Mononuclear cell (primary cell): ENCODE measurements around the gene CCNA1. TPM values are rescaled to one million over a fixed set of nuclear protein-coding genes. Genes with fewer than 3 reads are reported as not detected.

Experiments used
- total RNA-seq: library from RNA; depleted of rRNA; stranded (reverse); fragments of >200 nt; gene quantifications from one replicate; pipeline ENCODE4 v1.2.3, GENCODE V29; 2012

CCNA1 gene
- total RNA-seq, 1 donor: not detected

Other genes with a start within 250 kb of the CCNA1 start
- gene SOHLH2, start 217.9 kb upstream of the CCNA1 start, total RNA-seq: not detected
- not detected for gene CCDC169, start 134.7 kb upstream of the CCNA1 start, total RNA-seq
- gene SPART, start 86.1 kb upstream of the CCNA1 start, total RNA-seq: 30.6 TPM
- not detected for gene SERTM1, start 241.5 kb downstream of the CCNA1 start, total RNA-seq